ENCODE data around the gene SPIRE1. TPM values are rescaled to one million over a fixed set of nuclear protein-coding genes. Genes with fewer than 3 reads are reported as not detected.

Gene SPIRE1
- total RNA-seq, 1 experiment from 2014 or later: 26.1 TPM

GRCh38 chr18:12577848-12578247, 80.1 kb downstream of the SPIRE1 start:
- DNase-seq: no peak
- no peaks in the 10 kb centered on the region for H3K36me3 ChIP-seq (ENCODE audit: low read depth)
- H4K20me1 ChIP-seq (ENCODE audit: insufficient read depth): no peaks in the 10 kb centered on the region
- no TSS peak for BruUV-seq (replicated peaks)
- H3K9me2 ChIP-seq (ENCODE audit: insufficient read depth): no peaks in the 10 kb centered on the region
- no peak overlapping the region for H3K4me3 ChIP-seq
- H3K4me2 ChIP-seq: no peak overlapping the region
- peaks cover 5% of the 10 kb centered on the region; the same call in 1 of the 2 replicates for H3K79me2 ChIP-seq (ENCODE audit: low read depth)
- no peaks in the 10 kb centered on the region for H3K4me1 ChIP-seq (replicated peaks; ENCODE audit: insufficient read depth)
- CTCF ChIA-PET: interaction anchor here (0.6 kb wide), 1 partner anchor 268 kb away, joined by 5 read pairs; no protein-coding TSS in a partner anchor
- POLR2A ChIA-PET (ENCODE audit: unreplicated experiment): no interaction called here
- H3K27me3 ChIP-seq (ENCODE audit: insufficient read depth, low read depth): no peaks in the 10 kb centered on the region
- no peaks in the 10 kb centered on the region for H3K9me3 ChIP-seq (ENCODE audit: insufficient read depth, low read depth)
- TF ChIP-seq EZH2 (IDR thresholded peaks at IDR 0.05; ENCODE audit: low read depth) (no peak), CTCF (conservative IDR thresholded peaks at IDR 0.05) (no peak)
- intact Hi-C loops (cut with micrococcal nuclease; ENCODE audit: unreplicated experiment): no loop called here
- H2AFZ ChIP-seq: no peak overlapping the region
- no peaks in the 10 kb centered on the region for H3F3A ChIP-seq (ENCODE audit: insufficient read depth, low read depth)
- H3K27ac ChIP-seq: no peak overlapping the region

DNA sequence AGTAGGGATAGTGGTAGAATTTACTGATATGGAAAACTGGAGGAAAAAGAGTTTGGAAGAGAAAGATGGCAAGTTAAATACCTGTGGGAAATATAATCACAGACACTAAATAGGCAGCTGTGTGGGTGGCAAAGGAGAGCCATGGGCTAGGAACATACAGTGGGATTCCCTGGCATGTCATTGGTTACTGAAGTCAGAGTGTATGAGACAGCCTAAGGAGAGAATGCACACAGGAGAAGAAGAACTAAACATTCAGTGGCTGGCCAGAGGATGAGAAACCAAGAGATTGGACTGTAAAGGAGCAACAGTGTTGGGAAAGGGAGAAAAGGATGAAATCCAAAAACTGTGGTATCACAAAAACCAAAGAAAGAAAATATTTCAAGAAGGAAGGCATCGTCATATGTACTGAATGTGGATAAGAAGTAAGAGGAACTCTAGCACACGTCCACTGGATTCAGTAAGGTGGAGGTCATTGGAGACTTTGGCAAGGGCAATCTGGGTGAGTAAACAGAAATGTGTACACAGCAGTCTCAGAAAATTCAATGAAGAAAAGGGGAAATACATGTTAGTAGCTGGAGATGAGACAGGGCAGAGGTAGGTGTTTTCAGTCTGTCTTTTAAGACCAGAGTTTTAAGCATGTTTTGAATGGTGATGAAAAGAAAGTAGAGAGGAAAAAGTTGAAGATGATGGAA, 83.3 kb downstream of the SPIRE1 start:
- DNase-seq: no peak
- POLR2A ChIA-PET (ENCODE audit: unreplicated experiment): no interaction called here
- Histone ChIP-seq H3K4me1 (replicated peaks; ENCODE audit: insufficient read depth) (no peaks in the 10 kb centered on the region), H3K9me3 (ENCODE audit: insufficient read depth, low read depth) (no peaks in the 10 kb centered on the region), H3K4me3 (no peak overlapping the region), H3K27ac (no peak overlapping the region), H2AFZ (no peak overlapping the region), H3K36me3 (ENCODE audit: low read depth) (no peaks in the 10 kb centered on the region), H3F3A (ENCODE audit: insufficient read depth, low read depth) (no peaks in the 10 kb centered on the region), H3K4me2 (no peak overlapping the region), H4K20me1 (ENCODE audit: insufficient read depth) (peaks cover 4% of the 10 kb centered on the region; the same call in 1 of the 2 replicates), H3K79me2 (ENCODE audit: low read depth) (peaks cover 5% of the 10 kb centered on the region; the same call in 1 of the 2 replicates), H3K9me2 (ENCODE audit: insufficient read depth) (no peaks in the 10 kb centered on the region), H3K27me3 (ENCODE audit: insufficient read depth, low read depth) (no peaks in the 10 kb centered on the region)
- TF ChIP-seq EZH2 (IDR thresholded peaks at IDR 0.05; ENCODE audit: low read depth) (no peak), CTCF (conservative IDR thresholded peaks at IDR 0.05) (no peak)
- CTCF ChIA-PET: no interaction called here
- no TSS peak for BruUV-seq (replicated peaks)
- intact Hi-C loops (cut with micrococcal nuclease; ENCODE audit: unreplicated experiment): no loop called here

GRCh38 chr18:12571630-12572029, 86.3 kb downstream of the SPIRE1 start:
- no peak for TF ChIP-seq EZH2 (IDR thresholded peaks at IDR 0.05; ENCODE audit: low read depth)
- TF ChIP-seq CTCF (conservative IDR thresholded peaks at IDR 0.05): no peak
- Histone ChIP-seq H3K36me3 (ENCODE audit: low read depth) (no peaks in the 10 kb centered on the region), H3K79me2 (ENCODE audit: low read depth) (no peaks in the 10 kb centered on the region), H3K4me1 (replicated peaks; ENCODE audit: insufficient read depth) (0 out of 2 replicates have a peak, but pooled peaks cover 5% of the 10 kb centered on the region), H2AFZ (no peak overlapping the region), H3F3A (ENCODE audit: insufficient read depth, low read depth) (no peaks in the 10 kb centered on the region), H3K9me2 (ENCODE audit: insufficient read depth) (no peaks in the 10 kb centered on the region), H3K4me2 (no peak overlapping the region), H4K20me1 (ENCODE audit: insufficient read depth) (peaks cover 4% of the 10 kb centered on the region; the same call in 1 of the 2 replicates), H3K27ac (no peak overlapping the region), H3K9me3 (ENCODE audit: insufficient read depth, low read depth) (no peaks in the 10 kb centered on the region), H3K4me3 (no peak overlapping the region), H3K27me3 (ENCODE audit: insufficient read depth, low read depth) (no peaks in the 10 kb centered on the region)
- POLR2A ChIA-PET (ENCODE audit: unreplicated experiment): no interaction called here
- intact Hi-C loops (cut with micrococcal nuclease; ENCODE audit: unreplicated experiment): no loop called here
- no peak for DNase-seq
- no TSS peak for BruUV-seq (replicated peaks)
- CTCF ChIA-PET: no interaction called here

Measured in PC-9 (cell line).